ENCODE results near the gene KRTCAP3. TPM values are rescaled to one million over a fixed set of nuclear protein-coding genes. Genes with fewer than 3 reads are reported as not detected.

KRTCAP3 gene
- polyA plus RNA-seq (2012; ENCODE audit: missing spikeins), result 0.78 TPM

- FAIRE-seq (no peak), DNase-seq (ENCODE audit: insufficient read length) (no peak)
- TF ChIP-seq POLR2AphosphoS5 (IDR thresholded peaks at IDR 0.05; ENCODE audit: low read depth, low read length) (peak; percentile 47), TAF1 (IDR thresholded peaks at IDR 0.05; ENCODE audit: borderline replicate concordance, low read depth, low read length) (no peak), POLR2A (IDR thresholded peaks at IDR 0.05; ENCODE audit: low read depth, low read length) (peak; percentile 30; the same call in 1 of the 2 replicates)
Measured at GRCh38 chr2:27441958-27442919, at the start of gene KRTCAP3. Gene KRTCAP3 (plus strand): TSS chr2:27442381. CDS start chr2:27442413, 32 bp downstream.

GRCh38 chr2:27393225-27393624 lies 49.0 kb upstream of the KRTCAP3 start:
- FAIRE-seq (no peak), DNase-seq (ENCODE audit: insufficient read length) (no peak)
- TF ChIP-seq POLR2A (IDR thresholded peaks at IDR 0.05; ENCODE audit: low read depth, low read length), result no peak
- TF ChIP-seq TAF1 (IDR thresholded peaks at IDR 0.05; ENCODE audit: borderline replicate concordance, low read depth, low read length), result no peak
- TF ChIP-seq POLR2AphosphoS5 (IDR thresholded peaks at IDR 0.05; ENCODE audit: low read depth, low read length), result no peak

GRCh38 chr2:27398962-27399361 lies 43.2 kb upstream of the KRTCAP3 start:
- FAIRE-seq (no peak), DNase-seq (ENCODE audit: insufficient read length) (no peak)
- no peak for TF ChIP-seq TAF1 (IDR thresholded peaks at IDR 0.05; ENCODE audit: borderline replicate concordance, low read depth, low read length)
- TF ChIP-seq POLR2AphosphoS5 (IDR thresholded peaks at IDR 0.05; ENCODE audit: low read depth, low read length), result no peak
- no peak for TF ChIP-seq POLR2A (IDR thresholded peaks at IDR 0.05; ENCODE audit: low read depth, low read length)

GRCh38 chr2:27400348-27401135 lies 41.6 kb upstream of the KRTCAP3 start:
- TF ChIP-seq POLR2AphosphoS5 (IDR thresholded peaks at IDR 0.05; ENCODE audit: low read depth, low read length) (no peak), POLR2A (IDR thresholded peaks at IDR 0.05; ENCODE audit: low read depth, low read length) (no peak), TAF1 (IDR thresholded peaks at IDR 0.05; ENCODE audit: borderline replicate concordance, low read depth, low read length) (no peak)
- DNase-seq (ENCODE audit: insufficient read length) (no peak), FAIRE-seq (no peak)

- TF ChIP-seq POLR2A (IDR thresholded peaks at IDR 0.05; ENCODE audit: low read depth, low read length) (no peak), POLR2AphosphoS5 (IDR thresholded peaks at IDR 0.05; ENCODE audit: low read depth, low read length) (no peak), TAF1 (IDR thresholded peaks at IDR 0.05; ENCODE audit: borderline replicate concordance, low read depth, low read length) (no peak)
- FAIRE-seq, result no peak
- no peak for DNase-seq (ENCODE audit: insufficient read length)
Measured at GRCh38 chr2:27407798-27408491, 34.2 kb upstream of the KRTCAP3 start.

- peak; percentile 29 for DNase-seq (ENCODE audit: insufficient read length)
- FAIRE-seq, result no peak
- TF ChIP-seq POLR2A (IDR thresholded peaks at IDR 0.05; ENCODE audit: low read depth, low read length) (no peak), POLR2AphosphoS5 (IDR thresholded peaks at IDR 0.05; ENCODE audit: low read depth, low read length) (no peak), TAF1 (IDR thresholded peaks at IDR 0.05; ENCODE audit: borderline replicate concordance, low read depth, low read length) (no peak)
Measured at GRCh38 chr2:27408601-27409320, 33.4 kb upstream of the KRTCAP3 start.

GRCh38 chr2:27409321-27410073 lies 32.7 kb upstream of the KRTCAP3 start, which contains the start of gene PPM1G:
Gene PPM1G (minus strand): TSS chr2:27409591. CDS start chr2:27409422, 169 bp downstream.
- TF ChIP-seq POLR2A (IDR thresholded peaks at IDR 0.05; ENCODE audit: low read depth, low read length) (peak; percentile 94), TAF1 (IDR thresholded peaks at IDR 0.05; ENCODE audit: borderline replicate concordance, low read depth, low read length) (peak; percentile 90), POLR2AphosphoS5 (IDR thresholded peaks at IDR 0.05; ENCODE audit: low read depth, low read length) (peak; percentile 96)
- DNase-seq (ENCODE audit: insufficient read length) (peak; percentile 88), FAIRE-seq (peak; percentile 97)

- no peak for DNase-seq (ENCODE audit: insufficient read length)
- no peak for FAIRE-seq
Measured at GRCh38 chr2:27412419-27413152, 29.6 kb upstream of the KRTCAP3 start.

GRCh38 chr2:27416151-27416550 lies 26.0 kb upstream of the KRTCAP3 start:
- DNase-seq (ENCODE audit: insufficient read length), result no peak
- no peak for FAIRE-seq
- TF ChIP-seq POLR2AphosphoS5 (IDR thresholded peaks at IDR 0.05; ENCODE audit: low read depth, low read length) (no peak), POLR2A (IDR thresholded peaks at IDR 0.05; ENCODE audit: low read depth, low read length) (no peak), TAF1 (IDR thresholded peaks at IDR 0.05; ENCODE audit: borderline replicate concordance, low read depth, low read length) (no peak)

More at GRCh38 chr2:27412419-27413152, 29.6 kb upstream of the KRTCAP3 start:
- TF ChIP-seq POLR2AphosphoS5 (IDR thresholded peaks at IDR 0.05; ENCODE audit: low read depth, low read length) (no peak), POLR2A (IDR thresholded peaks at IDR 0.05; ENCODE audit: low read depth, low read length) (no peak)
